Right lobe of liver (tissue), 6 donors: ENCODE results near the gene RIMS4. TPM values are rescaled to one million over a fixed set of nuclear protein-coding genes. Genes with fewer than 3 reads are reported as not detected.

ENCODE experiments used
- ATAC-seq, 4 donors: fragments of 200-7000 bp; cut with Tn5 transposase; one replicate each; pipeline ENCODE4 v1.9.1; 2020; ENCODE audit warnings: mild to moderate bottlenecking in 4 of 4, moderate library complexity in 4 of 4
- DNase-seq, 3 donors: peaks; one replicate each; pipeline ENCODE4 v3.0.0-alpha.2; 2020
- H3K27ac ChIP-seq, 3 donors: fragments of 200-600 bp; one replicate each; pipeline ENCODE4 v1.8.0; 2022
- H3K27me3 ChIP-seq, 2 donors: fragments of 200-600 bp; one replicate each; pipeline ENCODE4 v1.8.0; 2022
- H3K36me3 ChIP-seq, 4 donors: fragments of 200-600 bp; sonication (generic) in 1 of 4; one replicate each; pipeline versions ENCODE4 v1.5.1 to v1.8.0; 2017 to 2022; ENCODE audit warnings: control low read depth in 1 of 4
- H3K4me1 ChIP-seq, 4 donors: fragments of 200-600 bp; sonication (generic) in 1 of 4; one replicate each; pipeline versions ENCODE4 v1.5.1 to v1.8.0; 2017 to 2022; ENCODE audit warnings: control low read depth in 1 of 4
- H3K4me3 ChIP-seq, 3 donors: fragments of 200-600 bp; one replicate each; pipeline ENCODE4 v1.8.0; 2022
- H3K9me3 ChIP-seq, 4 donors: fragments of 200-600 bp; sonication (generic) in 1 of 4; one replicate each; pipeline versions ENCODE4 v1.5.1 to v1.8.0; 2017 to 2022; ENCODE audit warnings: control low read depth in 1 of 4
- CTCF ChIP-seq, 4 donors: fragments of 200-600 bp in 3 of 4; fragments of 450-650 bp in 1 of 4; IDR thresholded peaks; one replicate each; pipeline versions ENCODE4 v1.5.1 to v1.8.0; 2016 to 2022; ENCODE audit warnings: antibody characterized with exemption in 4 of 4, mild to moderate bottlenecking in 2 of 4
- POLR2A ChIP-seq: fragments of 450-650 bp; IDR thresholded peaks from one replicate; pipeline ENCODE4 v1.6.1; 2017; ENCODE audit warnings: antibody characterized with exemption, mild to moderate bottlenecking
- WGBS: methylation state at CpG from one replicate; pipeline ENCODE4 v1.1.6; 2018; ENCODE audit warnings: low coverage, low lambda C conversion rate; ENCODE audit not compliant: insufficient coverage; ENCODE audit errors: missing lambda C conversion rate; 5-methylcytosine and 5-hydroxymethylcytosine counted together
- intact Hi-C, 2 donors: fragments of 100-400 bp; cut with DNase I; formaldehyde crosslinking; loops; one replicate each; pipeline versions ENCODE4 v1.11.2 to v1.14.1; 2022
- total RNA-seq, 6 experiments: library from RNA; depleted of rRNA in 2 of 6; stranded (reverse); fragments of >200 nt in 2 of 6; fragmentation: NEBNext Ultra II Directional in 3 of 6; extraction: Animal tissue kit (Norgen Biotek cat#: 25700) in 3 of 6; gene quantifications; one replicate each; pipeline versions ENCODE4 v1.1.0 to v1.2.4, GENCODE V29; 2016 to 2023
- donor health status: DM: no; HTN: yes; CAD: no.
- donor health status: DM: no; HTN: no; CAD: no.
- donor health status: DM: no; HTN: no; CAD: no.
- donor health status: DM: no; HTN: yes; CAD: no.
- donor health status: DM: no; HTN: yes; CAD: no.

The RIMS4 gene
- total RNA-seq, 6 experiments from 2014 or later = not detected

GRCh38 chr20:44735816-44736169, 74.6 kb downstream of the RIMS4 start:
- intact Hi-C loops = no loop called here
- ATAC-seq (no peak), DNase-seq (no peak)
- Histone ChIP-seq H3K4me3 (peak overlapping the region in 1 of 3 donors; percentile 19), H3K27me3 (no peaks in the 10 kb centered on the region), H3K36me3 (no peaks in the 10 kb centered on the region), H3K4me1 (peaks cover 0 to 4% (median 0%) of the 10 kb centered on the region in 4 donors), H3K9me3 (no peaks in the 10 kb centered on the region), H3K27ac (no peak overlapping the region)
- TF ChIP-seq POLR2A (no peak), CTCF (IDR thresholded peaks at IDR 0.05) (no peak)
- 82% methylated on average over 3 of the region's 4 CpGs for WGBS

DNA sequence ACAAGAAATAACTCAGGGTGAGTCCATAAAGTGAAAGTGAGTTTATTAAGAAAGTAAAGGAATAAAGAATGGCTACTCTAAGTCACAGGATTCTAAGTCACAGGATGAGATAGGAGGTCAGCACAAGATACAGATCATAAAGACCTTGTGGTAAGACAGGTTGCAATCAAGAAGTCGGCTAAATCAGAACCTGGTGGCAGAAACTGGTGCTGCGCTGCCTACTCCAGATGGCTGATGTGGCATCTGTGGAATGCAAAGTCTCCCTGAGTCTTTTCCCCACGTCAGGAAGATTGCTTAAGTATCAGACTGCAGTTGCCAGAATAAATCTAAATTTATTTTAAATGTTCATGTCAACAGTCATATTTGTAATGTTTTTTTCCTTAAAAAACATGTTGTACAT, 75.4 kb downstream of the RIMS4 start:
- H3K4me1 ChIP-seq = peaks cover 0 to 4% (median 0%) of the 10 kb centered on the region in 4 donors
- no peak overlapping the region for H3K4me3 ChIP-seq
- no peak overlapping the region for H3K27ac ChIP-seq
- no peaks in the 10 kb centered on the region for H3K9me3 ChIP-seq
- no peaks in the 10 kb centered on the region for H3K27me3 ChIP-seq
- DNase-seq (no peak), ATAC-seq (no peak)
- H3K36me3 ChIP-seq = no peaks in the 10 kb centered on the region
- intact Hi-C loops = loop anchor here in 1 of 2 donors (5.0 kb wide), 1 partner anchor 53 kb away; no protein-coding TSS in a partner anchor
- WGBS = 83% methylated on average over 2 of the region's 3 CpGs
- no peak for TF ChIP-seq CTCF (IDR thresholded peaks at IDR 0.05)
- TF ChIP-seq POLR2A = no peak

DNA sequence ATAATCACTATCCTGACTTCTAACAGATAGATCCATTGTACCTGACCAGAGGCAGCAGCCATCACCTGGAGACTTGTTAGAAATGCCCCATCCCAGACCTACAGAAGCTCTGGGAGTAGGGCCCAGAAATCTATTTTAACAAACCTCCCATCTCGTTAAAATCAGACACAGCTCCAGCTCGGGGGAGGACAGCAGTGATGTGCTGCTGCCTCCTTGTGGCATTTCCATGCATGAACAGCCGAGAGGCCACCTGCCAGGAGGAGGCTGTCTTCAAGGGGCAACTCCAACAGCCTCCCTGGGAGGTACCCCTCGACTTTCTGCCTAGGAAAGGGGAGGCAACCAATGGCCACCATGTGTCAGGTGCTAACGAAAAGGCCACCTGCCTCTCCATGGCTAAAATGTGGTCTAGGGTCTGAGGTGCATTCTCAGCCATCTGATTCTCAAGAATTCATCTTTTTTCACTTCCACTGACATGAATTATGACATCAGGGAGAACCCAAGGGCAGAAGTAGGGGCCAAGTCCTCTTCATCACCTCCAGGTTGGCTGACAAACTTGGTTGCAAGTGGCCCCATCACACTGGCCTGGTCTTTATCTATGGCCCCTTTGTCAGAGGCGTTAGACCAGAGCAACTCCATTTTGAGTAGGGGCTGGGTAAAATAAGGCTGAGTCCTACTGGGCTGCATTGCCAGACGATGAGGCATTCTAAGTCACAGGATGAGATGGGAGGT, 76.8 kb downstream of the RIMS4 start:
- 23% methylated on average over 5 of the region's 7 CpGs for WGBS
- intact Hi-C loops = loop anchor here in 1 of 2 donors (5.0 kb wide), 1 partner anchor 51 kb away; no protein-coding TSS in a partner anchor
- H3K4me1 ChIP-seq = peaks cover 0 to 4% (median 0%) of the 10 kb centered on the region in 4 donors
- H3K4me3 ChIP-seq = no peak overlapping the region
- TF ChIP-seq POLR2A (no peak), CTCF (IDR thresholded peaks at IDR 0.05) (peak; percentile 68 to 86 (median 72))
- no peaks in the 10 kb centered on the region for H3K27me3 ChIP-seq
- no peaks in the 10 kb centered on the region for H3K36me3 ChIP-seq
- peak; percentile 53 to 64 (median 61) for ATAC-seq
- H3K9me3 ChIP-seq = no peaks in the 10 kb centered on the region
- peak in 1 of 3 donors; percentile 52 for DNase-seq
- no peak overlapping the region for H3K27ac ChIP-seq

GRCh38 chr20:44732327-44732726, 78.0 kb downstream of the RIMS4 start:
- Histone ChIP-seq H3K36me3 (no peaks in the 10 kb centered on the region), H3K4me1 (peaks cover 0 to 4% (median 0%) of the 10 kb centered on the region in 4 donors), H3K9me3 (no peaks in the 10 kb centered on the region), H3K27me3 (no peaks in the 10 kb centered on the region), H3K4me3 (no peak overlapping the region), H3K27ac (no peak overlapping the region)
- intact Hi-C loops = loop anchor here in 1 of 2 donors (5.0 kb wide), 1 partner anchor 50 kb away; no protein-coding TSS in a partner anchor
- DNase-seq (no peak), ATAC-seq (no peak)
- 57% methylated on average over 5 of the region's 6 CpGs for WGBS
- TF ChIP-seq POLR2A (no peak), CTCF (IDR thresholded peaks at IDR 0.05) (no peak)
